GM18909 (cell line): ENCODE results near the gene WFS1.

Experiments used
- ATAC-seq: cut with Tn5 transposase; IDR thresholded peaks from one replicate; pipeline ENCODE4 v1.9.1; 2021; ENCODE audit warnings: mild to moderate bottlenecking; ENCODE audit not compliant: unreplicated experiment, poor library complexity

The WFS1 gene

DNA sequence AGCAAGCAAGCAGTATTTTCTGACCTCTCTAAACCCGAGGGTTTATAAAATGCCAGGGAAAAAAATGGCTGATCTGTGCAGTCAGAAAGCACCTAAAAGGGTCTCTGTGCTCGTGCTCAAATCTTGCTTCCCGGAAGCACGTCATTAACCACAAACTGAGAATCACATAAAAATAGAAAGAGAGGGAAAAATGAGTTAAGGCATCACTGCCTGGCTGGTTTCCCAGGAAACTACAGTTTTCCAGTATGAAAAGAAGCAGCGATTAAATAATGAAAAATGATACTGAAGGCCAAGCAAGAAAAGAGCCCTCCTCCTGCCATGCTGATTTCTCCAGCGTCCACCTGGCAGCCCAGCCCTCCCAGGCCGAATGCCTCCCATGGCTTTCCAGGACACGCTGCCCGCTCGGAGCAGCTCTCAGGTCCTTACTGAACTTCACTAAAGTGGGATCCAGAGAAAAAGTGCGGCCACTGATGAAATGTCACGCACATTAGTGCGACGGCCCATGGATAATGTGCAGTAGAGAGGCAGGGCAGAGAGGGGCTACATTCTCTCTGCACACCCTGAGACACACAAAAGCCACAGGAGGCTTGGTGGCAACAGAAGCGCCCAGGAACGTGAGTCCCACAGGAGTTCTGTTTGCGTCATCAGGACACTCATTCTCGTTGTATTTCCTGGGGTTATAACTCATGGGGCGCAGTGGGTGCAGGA, 80.4 kb downstream of the WFS1 start:
- ATAC-seq, result no peak

DNA sequence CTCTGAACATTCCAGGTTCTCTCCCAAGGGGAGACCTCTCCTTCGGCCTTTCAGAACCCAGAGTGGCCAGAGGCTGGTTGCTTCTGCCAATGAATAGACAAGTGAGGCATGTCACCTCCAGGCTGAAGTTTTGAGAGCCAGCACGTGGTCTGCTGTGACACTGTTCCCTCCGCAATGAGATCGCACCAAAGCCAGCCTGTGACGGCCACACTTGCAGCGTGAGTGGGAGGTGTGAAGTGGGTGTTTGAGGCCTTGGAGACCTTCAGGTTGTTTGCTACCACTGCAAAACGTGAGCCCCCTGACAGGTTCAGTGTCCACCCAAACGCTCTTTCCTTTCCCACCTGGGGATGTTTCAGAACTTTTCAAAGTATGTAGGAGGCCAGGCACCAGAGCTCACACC, 81.0 kb downstream of the WFS1 start:
- ATAC-seq, result no peak

DNA sequence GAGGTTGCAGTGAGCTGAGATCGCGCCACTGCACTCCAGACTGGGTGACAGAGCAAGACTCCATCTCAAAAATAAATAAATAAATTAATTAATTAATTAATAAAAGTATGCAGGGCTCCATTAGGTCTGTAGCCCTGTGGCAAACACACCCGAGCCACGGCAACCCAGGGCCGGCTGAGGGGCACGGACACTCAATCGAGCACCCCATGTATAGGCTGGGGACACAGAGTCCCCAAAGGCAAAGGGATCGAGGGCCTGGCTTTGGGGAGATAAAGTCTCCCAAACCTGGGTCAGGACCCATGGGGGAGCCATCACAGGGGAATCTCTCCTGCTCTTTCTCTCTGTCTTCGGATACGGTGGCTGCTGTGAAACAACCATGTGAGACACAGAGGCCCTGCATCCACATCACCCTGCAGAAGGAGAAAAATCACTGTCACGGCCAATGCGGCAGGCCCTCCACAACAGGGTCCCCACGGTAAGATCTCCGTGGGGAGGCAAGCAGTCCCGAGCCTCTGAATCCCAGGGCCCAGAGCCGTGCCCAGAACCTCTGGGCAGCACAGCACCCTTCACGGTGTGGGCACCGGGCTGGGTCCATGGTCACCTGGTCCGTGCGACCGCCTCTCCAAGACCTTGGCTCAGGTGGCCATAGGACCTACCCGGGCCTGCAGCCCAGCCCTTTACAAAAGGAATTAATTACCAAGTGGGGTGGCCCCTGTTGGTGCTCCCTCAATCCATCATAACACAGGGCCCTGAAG, 81.8 kb downstream of the WFS1 start:
- ATAC-seq, result no peak

DNA sequence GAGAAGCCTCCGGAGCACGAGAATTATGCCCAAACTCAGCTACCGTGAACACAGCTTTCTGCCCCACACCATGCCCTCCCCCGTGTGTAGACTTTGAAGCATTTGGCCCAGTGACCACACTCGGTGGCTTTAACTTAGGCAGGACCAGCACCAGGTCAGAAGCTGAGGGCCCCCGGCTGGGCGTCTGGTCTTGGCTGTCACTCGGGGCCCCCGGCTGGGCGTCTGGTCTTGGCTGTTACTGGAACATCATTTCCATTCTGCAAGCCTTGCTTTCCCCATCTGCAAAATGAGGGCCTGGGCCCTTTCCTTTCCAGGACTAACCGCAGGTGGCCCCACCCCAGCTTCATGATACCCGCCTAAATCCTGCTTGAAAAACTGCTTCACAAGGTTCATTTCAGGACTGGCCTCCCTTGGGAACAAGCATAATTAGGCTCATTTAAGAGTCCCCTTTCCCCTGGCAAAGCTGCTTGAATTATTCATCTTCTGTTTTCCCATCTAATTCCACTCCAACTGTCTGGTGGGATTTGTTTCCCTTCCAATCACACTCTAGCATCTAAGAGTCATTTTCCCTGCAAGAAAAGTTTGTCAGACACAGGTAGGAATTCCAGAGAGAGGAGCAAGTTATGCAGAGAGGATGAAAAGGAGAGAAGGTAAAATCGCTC, 82.5 kb downstream of the WFS1 start:
- no peak for ATAC-seq
